ENCODE data around the gene PCSK6. TPM values are rescaled to one million over a fixed set of nuclear protein-coding genes. Genes with fewer than 3 reads are reported as not detected.
"Not testable (repeated sequence)": the region's sequence is repeated elsewhere in the genome, so short reads cannot be mapped to it uniquely, and the experiment has no call there.

PCSK6 gene
- total RNA-seq, 1 donor from 2014 or later, result 3.8 TPM

DNA sequence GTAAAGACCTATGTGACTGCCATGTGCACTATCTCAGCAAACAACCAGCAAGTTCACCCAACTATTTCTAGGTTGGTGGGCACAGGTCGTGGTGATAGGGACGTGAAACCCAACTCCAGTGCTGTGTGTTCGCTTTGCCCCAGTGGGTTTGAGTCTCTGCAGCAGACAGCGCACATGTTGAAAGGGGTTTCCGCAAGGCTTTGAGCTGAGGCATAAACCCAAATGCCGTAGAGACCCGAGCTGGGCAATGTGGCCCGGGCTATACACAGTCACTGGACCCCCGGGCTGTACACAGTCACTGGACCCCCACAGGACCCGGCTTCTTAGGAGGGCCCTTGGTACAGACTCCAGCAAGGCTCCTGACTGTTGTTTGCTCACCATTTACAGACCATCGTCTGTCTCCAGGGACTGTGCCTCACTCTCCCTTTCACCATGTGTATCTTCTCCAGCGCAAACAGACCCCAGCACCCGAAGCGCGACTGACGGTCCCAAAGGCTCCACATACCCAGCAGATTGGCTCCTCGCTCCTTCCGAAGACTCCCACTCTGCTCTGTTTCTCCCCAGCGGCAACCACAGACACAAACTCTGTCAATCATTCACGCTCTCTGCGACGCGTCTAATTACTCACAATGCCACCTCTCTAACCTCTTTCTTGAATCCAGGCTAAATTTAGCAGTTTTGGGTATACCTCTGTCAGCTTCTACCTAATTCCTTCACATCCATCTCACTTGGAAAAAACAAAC, 31.2 kb downstream of the PCSK6 start:
- H3K4me3 Mint-ChIP-seq (ENCODE audit: unreplicated experiment), result peak overlapping the region; percentile 1
- peak overlapping the region; percentile 70 for H3K27ac Mint-ChIP-seq (ENCODE audit: unreplicated experiment)

DNA sequence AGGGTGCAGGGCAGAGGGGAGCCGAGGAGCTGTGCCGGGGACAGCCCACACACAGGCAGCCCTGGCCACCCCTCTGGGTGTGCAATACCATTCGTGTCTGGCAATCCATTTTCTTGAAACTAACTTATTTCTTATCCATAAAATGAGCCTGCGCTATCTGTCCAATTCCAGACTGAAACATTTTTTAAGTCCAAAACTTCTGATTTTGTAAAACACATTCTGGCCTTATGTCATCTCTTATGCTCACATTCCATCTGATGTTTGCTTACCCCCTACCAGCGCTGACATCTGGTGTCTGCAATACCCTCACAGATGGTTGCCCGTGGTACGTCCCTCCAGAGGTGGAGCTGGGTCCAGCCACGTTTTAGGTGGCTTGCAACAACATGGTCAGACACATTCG, 31.8 kb downstream of the PCSK6 start:
- no peak overlapping the region for H3K4me3 Mint-ChIP-seq (ENCODE audit: unreplicated experiment)
- no peaks in the 10 kb centered on the region for H3K36me3 Mint-ChIP-seq (ENCODE audit: unreplicated experiment)
- peaks cover 36% of the 10 kb centered on the region for H3K4me1 Mint-ChIP-seq (ENCODE audit: low read depth, unreplicated experiment)
- DNase-seq, result no peak
- H3K27ac Mint-ChIP-seq (ENCODE audit: unreplicated experiment), result peak overlapping the region; percentile 23
- H3K27me3 Mint-ChIP-seq (ENCODE audit: unreplicated experiment), result peaks cover 6% of the 10 kb centered on the region
- H3K9me3 Mint-ChIP-seq (ENCODE audit: unreplicated experiment), result peaks cover 4% of the 10 kb centered on the region
- TF ChIP-seq, protein P1, sequence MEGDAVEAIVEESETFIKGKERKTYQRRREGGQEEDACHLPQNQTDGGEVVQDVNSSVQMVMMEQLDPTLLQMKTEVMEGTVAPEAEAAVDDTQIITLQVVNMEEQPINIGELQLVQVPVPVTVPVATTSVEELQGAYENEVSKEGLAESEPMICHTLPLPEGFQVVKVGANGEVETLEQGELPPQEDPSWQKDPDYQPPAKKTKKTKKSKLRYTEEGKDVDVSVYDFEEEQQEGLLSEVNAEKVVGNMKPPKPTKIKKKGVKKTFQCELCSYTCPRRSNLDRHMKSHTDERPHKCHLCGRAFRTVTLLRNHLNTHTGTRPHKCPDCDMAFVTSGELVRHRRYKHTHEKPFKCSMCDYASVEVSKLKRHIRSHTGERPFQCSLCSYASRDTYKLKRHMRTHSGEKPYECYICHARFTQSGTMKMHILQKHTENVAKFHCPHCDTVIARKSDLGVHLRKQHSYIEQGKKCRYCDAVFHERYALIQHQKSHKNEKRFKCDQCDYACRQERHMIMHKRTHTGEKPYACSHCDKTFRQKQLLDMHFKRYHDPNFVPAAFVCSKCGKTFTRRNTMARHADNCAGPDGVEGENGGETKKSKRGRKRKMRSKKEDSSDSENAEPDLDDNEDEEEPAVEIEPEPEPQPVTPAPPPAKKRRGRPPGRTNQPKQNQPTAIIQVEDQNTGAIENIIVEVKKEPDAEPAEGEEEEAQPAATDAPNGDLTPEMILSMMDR (IDR thresholded peaks at IDR 0.05; ENCODE audit: partially characterized antibody, unreplicated experiment), result no peak

More for the DNA sequence above, 31.2 kb downstream of the PCSK6 start:
- Mint-ChIP-seq H3K9me3 (ENCODE audit: unreplicated experiment) (peaks cover 4% of the 10 kb centered on the region), H3K36me3 (ENCODE audit: unreplicated experiment) (peaks cover 3% of the 10 kb centered on the region), H3K27me3 (ENCODE audit: unreplicated experiment) (peaks cover 4% of the 10 kb centered on the region), H3K4me1 (ENCODE audit: low read depth, unreplicated experiment) (peaks cover 33% of the 10 kb centered on the region)
- DNase-seq, result no peak
- TF ChIP-seq, protein P1 (IDR thresholded peaks at IDR 0.05; ENCODE audit: partially characterized antibody, unreplicated experiment), result no peak

DNA sequence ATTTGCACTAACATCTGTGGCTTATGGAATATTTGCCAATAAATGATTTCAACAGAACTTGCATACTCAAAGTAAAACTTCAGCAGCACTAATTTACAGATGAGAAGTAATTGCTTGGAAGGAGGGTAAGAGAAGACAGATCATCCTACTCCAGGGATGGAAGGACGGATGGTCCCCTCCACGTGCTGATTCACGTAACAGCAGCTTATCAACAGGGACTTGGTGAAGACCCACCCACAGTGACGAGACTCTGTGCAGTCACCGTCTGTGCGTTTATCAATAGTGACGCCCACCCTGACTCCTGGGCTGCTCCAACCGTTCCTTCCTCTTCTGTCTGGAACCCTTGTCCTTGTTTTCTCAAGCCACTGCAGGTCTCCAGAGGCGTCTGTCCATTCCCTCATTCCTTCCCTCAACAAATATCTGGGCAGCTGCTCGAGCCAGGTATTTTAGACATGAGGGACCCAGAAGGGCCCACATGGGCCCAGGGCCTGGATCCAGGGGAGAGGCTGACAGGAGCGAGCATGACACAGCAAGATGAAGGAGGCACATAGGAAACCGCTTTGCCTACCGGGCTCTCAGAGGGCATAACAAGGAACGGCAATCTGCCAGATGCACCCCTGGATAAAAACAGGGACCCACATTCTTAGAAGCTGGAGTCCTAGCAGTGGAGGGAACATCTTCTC, 33.3 kb downstream of the PCSK6 start:
- Mint-ChIP-seq H3K4me1 (ENCODE audit: low read depth, unreplicated experiment) (peaks cover 49% of the 10 kb centered on the region), H3K9me3 (ENCODE audit: unreplicated experiment) (peaks cover 11% of the 10 kb centered on the region)

DNA sequence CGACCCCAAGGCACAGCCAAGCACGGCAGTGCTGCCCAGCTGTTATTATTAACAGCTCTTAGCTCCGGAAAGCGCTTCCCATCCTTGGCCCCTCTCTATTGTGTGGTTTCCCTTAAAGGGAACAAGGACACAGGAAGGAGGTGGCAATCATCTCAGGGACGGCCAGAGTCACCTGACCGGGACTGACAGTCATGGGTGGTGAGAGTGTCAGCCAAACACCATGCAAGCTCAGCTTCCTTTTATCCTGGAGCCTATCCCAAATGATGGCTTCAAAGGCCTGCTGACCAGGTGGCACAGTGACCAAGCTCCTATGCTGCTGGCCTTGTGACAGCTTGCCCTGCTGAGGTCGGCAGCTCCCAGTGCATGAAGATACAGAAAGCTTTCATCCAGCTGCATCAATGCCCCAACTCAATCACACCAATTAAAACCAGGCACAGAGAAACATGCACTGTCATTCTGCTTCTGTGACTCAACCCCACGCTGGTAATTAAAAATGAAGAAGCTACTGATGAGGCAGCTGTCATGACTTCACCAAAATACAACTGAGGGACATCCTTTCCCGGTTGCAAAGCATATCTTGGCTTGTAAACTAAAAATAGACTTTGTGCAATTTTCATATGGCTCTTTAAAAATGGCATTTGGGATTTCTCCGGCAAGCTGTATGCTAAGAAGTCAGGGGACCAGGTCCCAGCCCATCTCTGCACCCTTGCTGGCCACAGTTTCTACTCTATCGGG, 34.0 kb downstream of the PCSK6 start:
- H3K4me1 Mint-ChIP-seq (ENCODE audit: low read depth, unreplicated experiment), result peaks cover 51% of the 10 kb centered on the region
- TF ChIP-seq, protein P1 (IDR thresholded peaks at IDR 0.05; ENCODE audit: partially characterized antibody, unreplicated experiment), result no peak
- no peaks in the 10 kb centered on the region for H3K36me3 Mint-ChIP-seq (ENCODE audit: unreplicated experiment)
- no peak overlapping the region for H3K4me3 Mint-ChIP-seq (ENCODE audit: unreplicated experiment)
- DNase-seq, result no peak
- H3K27ac Mint-ChIP-seq (ENCODE audit: unreplicated experiment), result peak overlapping the region; percentile 43
- H3K9me3 Mint-ChIP-seq (ENCODE audit: unreplicated experiment), result peaks cover 11% of the 10 kb centered on the region
- peaks cover 10% of the 10 kb centered on the region for H3K27me3 Mint-ChIP-seq (ENCODE audit: unreplicated experiment)

More for the DNA sequence above, 33.3 kb downstream of the PCSK6 start:
- TF ChIP-seq, protein P1 (IDR thresholded peaks at IDR 0.05; ENCODE audit: partially characterized antibody, unreplicated experiment), result no peak
- peaks cover 10% of the 10 kb centered on the region for H3K27me3 Mint-ChIP-seq (ENCODE audit: unreplicated experiment)
- no peak for DNase-seq
- H3K27ac Mint-ChIP-seq (ENCODE audit: unreplicated experiment), result peak overlapping the region; percentile 43
- no peaks in the 10 kb centered on the region for H3K36me3 Mint-ChIP-seq (ENCODE audit: unreplicated experiment)
- no peak overlapping the region for H3K4me3 Mint-ChIP-seq (ENCODE audit: unreplicated experiment)

DNA sequence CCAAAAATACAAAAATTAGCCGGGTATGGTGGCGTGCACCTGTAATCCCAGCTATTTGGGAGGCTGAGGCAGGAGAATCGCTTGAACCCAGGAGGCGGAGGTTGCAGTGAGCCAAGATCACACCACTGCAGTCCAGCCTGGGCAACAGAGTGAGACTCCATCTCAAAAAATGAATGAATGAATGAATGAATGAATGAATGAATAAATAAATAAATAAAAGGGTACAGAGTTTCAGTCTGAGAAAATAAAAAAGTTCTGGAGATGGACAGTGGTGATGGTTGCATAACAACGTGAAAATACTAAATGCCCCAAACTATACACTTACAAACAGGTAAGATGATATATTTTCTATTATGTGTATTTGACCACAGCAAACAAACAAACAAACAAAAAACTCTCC, 34.7 kb downstream of the PCSK6 start:
- H3K36me3 Mint-ChIP-seq (ENCODE audit: unreplicated experiment); H3K27ac Mint-ChIP-seq (ENCODE audit: unreplicated experiment); H3K4me3 Mint-ChIP-seq (ENCODE audit: unreplicated experiment); DNase-seq: not testable (repeated sequence)
- H3K9me3 Mint-ChIP-seq (ENCODE audit: unreplicated experiment), result peaks cover 11% of the 10 kb centered on the region
- peaks cover 10% of the 10 kb centered on the region for H3K27me3 Mint-ChIP-seq (ENCODE audit: unreplicated experiment)
- H3K4me1 Mint-ChIP-seq (ENCODE audit: low read depth, unreplicated experiment), result peaks cover 52% of the 10 kb centered on the region

Data from glutamatergic neuron (in vitro differentiated cells).